RWPE2 (cell line): ENCODE measurements around the gene DYNLL1.
A peak's percentile ranks its signal among the peaks of the same experiment; 100 is the strongest.
"Not testable (repeated sequence)": the region's sequence is repeated elsewhere in the genome, so short reads cannot be mapped to it uniquely, and the experiment has no call there.

Source experiments
- ATAC-seq: fragments of 200-7000 bp; cut with Tn5 transposase; 3 replicates; pipeline ENCODE4 v1.9.1; 2021; ENCODE audit warnings: low read depth
- DNase-seq: peaks from one replicate; pipeline ENCODE4 v3.0.0-alpha.2; 2020; ENCODE audit warnings: low spot score
- H3K27ac ChIP-seq: fragments of 450-650 bp; 2 replicates; pipeline ENCODE4 v1.5.1; 2017; ENCODE audit warnings: mild to moderate bottlenecking; ENCODE audit not compliant: poor library complexity, severe bottlenecking
- H3K27me3 ChIP-seq: fragments of 250-450 bp; sonication (Bioruptor Pico); 2 replicates; pipeline ENCODE4 v1.5.1; 2021; ENCODE audit warnings: mild to moderate bottlenecking, moderate library complexity; ENCODE audit not compliant: insufficient read depth, poor library complexity, severe bottlenecking
- H3K36me3 ChIP-seq: fragments of 250-450 bp; sonication (Bioruptor Pico); 2 replicates; pipeline ENCODE4 v1.5.1; 2020; ENCODE audit warnings: low read depth, mild to moderate bottlenecking, moderate library complexity
- H3K4me1 ChIP-seq: fragments of 250-450 bp; sonication (Bioruptor Pico); 2 replicates; pipeline ENCODE4 v1.5.1; 2021; ENCODE audit warnings: mild to moderate bottlenecking, moderate library complexity; ENCODE audit not compliant: insufficient read depth, poor library complexity, severe bottlenecking
- H3K4me3 ChIP-seq: fragments of 250-450 bp; sonication (Bioruptor Pico); 2 replicates; pipeline ENCODE4 v1.5.1; 2021; ENCODE audit warnings: mild to moderate bottlenecking, moderate library complexity; ENCODE audit not compliant: severe bottlenecking
- H3K9me3 ChIP-seq: fragments of 250-450 bp; sonication (Bioruptor Pico); 2 replicates; pipeline ENCODE4 v1.5.1; 2021; ENCODE audit warnings: mild to moderate bottlenecking, moderate library complexity; ENCODE audit not compliant: severe bottlenecking
- TF ChIP-seq, protein P1 (sequence below): fragments of 450-650 bp; IDR thresholded peaks from one replicate; pipeline ENCODE4 v1.5.1; 2017; ENCODE audit warnings: mild to moderate bottlenecking, moderate library complexity; ENCODE audit not compliant: poor library complexity, severe bottlenecking

DYNLL1 gene

DNA sequence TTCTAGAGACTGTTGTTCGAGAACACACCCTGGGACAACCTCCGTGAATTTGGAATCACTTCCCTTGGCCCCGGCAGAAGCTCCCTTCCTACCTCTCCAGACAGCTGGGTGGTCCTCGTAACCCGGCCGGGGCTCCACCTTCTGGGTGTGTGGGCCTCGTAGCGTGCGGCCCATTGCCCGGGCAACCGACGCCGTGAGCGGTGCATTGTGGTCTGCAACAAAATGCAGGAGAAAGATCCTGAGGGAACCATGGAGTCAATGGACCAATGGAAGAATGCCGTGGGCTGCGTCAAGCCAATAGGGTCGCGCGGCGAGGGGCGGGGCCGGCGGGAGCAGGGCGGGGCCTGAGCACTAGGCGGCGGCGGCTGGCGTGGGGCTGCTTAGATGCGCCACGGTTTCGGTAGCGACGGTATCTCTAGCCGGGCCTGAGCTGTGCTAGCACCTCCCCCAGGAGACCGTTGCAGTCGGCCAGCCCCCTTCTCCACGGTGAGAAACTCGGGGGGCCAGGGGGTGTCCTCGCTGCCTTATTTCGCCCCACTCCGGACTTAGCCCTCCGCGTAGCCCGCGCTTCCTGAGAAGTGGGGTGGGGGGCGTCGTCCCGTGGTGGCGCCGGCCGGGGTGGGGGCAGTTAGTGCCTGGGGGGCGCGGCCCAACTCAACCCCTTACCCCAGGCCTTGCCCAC is at the start of gene DYNLL1:
TSS of gene DYNLL1 (plus strand) at position 383 of the 682 bp plus-strand sequence. CDS start 309 bp downstream, outside the sequence.
- H3K36me3 ChIP-seq, result peaks cover 39% of the 10 kb centered on the region
- peak within 1 kb of the TSS; percentile 50 for H3K4me3 ChIP-seq
- peak within 1 kb of the TSS; percentile 73 for H3K27ac ChIP-seq
- H3K27me3 ChIP-seq, result no peaks in the 10 kb centered on the region
- H3K9me3 ChIP-seq, result no peaks in the 10 kb centered on the region
- H3K4me1 ChIP-seq, result peaks cover 21% of the 10 kb centered on the region
- peak; percentile 91 for DNase-seq
- peak; percentile 96 for ATAC-seq
- TF ChIP-seq, protein P1, sequence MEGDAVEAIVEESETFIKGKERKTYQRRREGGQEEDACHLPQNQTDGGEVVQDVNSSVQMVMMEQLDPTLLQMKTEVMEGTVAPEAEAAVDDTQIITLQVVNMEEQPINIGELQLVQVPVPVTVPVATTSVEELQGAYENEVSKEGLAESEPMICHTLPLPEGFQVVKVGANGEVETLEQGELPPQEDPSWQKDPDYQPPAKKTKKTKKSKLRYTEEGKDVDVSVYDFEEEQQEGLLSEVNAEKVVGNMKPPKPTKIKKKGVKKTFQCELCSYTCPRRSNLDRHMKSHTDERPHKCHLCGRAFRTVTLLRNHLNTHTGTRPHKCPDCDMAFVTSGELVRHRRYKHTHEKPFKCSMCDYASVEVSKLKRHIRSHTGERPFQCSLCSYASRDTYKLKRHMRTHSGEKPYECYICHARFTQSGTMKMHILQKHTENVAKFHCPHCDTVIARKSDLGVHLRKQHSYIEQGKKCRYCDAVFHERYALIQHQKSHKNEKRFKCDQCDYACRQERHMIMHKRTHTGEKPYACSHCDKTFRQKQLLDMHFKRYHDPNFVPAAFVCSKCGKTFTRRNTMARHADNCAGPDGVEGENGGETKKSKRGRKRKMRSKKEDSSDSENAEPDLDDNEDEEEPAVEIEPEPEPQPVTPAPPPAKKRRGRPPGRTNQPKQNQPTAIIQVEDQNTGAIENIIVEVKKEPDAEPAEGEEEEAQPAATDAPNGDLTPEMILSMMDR, result no peak

DNA sequence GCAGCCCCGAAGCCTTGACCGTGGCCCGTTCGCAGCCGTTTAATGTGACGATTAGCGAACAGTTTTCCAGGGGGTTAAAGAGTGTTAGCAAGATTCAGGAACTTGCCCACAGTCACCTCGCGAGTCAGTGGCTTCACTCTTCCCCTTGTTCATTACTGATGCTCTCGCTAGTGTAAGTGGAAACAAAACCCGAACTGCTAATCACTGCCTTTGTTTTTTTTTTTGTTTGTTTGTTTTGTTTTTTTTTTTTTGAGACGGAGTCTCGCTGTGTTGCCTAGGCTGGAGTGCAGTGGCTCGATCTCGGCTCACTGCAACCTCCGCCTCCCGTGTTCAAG is 49.1 kb upstream of the DYNLL1 start:
- Histone ChIP-seq H3K36me3 (peaks cover 68% of the 10 kb centered on the region), H3K27ac (peak overlapping the region; percentile 62), H3K4me1 (peaks cover 14% of the 10 kb centered on the region), H3K4me3 (peak overlapping the region; percentile 65)
- ATAC-seq, H3K9me3 ChIP-seq, H3K27me3 ChIP-seq, DNase-seq: not testable (repeated sequence)

DNA sequence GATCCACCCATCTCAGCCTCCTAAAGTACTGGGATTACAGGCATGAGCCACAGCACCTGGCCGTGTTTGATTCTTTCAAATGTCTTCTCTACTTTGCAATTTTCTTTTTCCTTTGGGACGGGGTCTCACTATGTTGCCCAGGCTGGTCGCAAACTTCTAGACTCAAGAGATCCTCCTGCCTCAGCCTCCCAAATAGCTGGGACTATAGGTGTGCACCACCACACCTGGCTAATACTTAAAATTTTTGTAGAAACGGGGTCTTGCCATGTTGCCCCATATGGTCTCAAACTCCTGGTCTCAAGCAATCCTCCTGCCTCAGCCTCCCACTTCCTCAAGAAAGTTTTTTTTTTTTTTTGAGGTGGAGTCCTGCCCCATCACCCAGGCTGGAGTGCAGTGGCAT is 47.9 kb upstream of the DYNLL1 start:
- Histone ChIP-seq H3K36me3 (peaks cover 69% of the 10 kb centered on the region), H3K27me3 (no peaks in the 10 kb centered on the region)
- DNase-seq, result no peak

DNA sequence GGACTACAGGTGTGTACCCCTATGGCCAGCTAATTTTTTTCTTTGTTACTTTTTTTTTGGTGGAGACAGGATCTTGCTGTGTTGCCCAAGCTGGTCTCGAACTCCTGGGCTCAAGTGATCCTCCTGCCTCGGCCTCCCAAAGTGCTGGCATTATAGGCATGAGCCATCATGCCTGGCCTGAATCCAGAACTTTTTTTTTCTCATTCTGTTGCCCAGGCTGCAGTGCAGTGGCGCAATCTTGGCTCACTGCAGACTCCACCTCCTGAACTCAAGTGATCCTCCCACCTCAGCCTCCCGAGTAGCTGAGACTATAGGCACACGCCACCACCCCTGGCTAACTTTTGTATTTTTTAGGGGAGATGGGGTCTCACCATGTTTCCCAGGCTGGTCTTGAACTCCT is 43.4 kb upstream of the DYNLL1 start:
- not testable (repeated sequence) for H3K4me3 ChIP-seq, DNase-seq, H3K27me3 ChIP-seq, H3K4me1 ChIP-seq, H3K9me3 ChIP-seq, H3K27ac ChIP-seq, ATAC-seq
- peaks cover 88% of the 10 kb centered on the region for H3K36me3 ChIP-seq

More for the DNA sequence above, 47.9 kb upstream of the DYNLL1 start:
- Histone ChIP-seq H3K9me3 (no peaks in the 10 kb centered on the region), H3K4me3 (no peak overlapping the region), H3K27ac (no peak overlapping the region), H3K4me1 (peaks cover 14% of the 10 kb centered on the region)
- ATAC-seq, result no peak
- TF ChIP-seq, protein P1, result no peak

DNA sequence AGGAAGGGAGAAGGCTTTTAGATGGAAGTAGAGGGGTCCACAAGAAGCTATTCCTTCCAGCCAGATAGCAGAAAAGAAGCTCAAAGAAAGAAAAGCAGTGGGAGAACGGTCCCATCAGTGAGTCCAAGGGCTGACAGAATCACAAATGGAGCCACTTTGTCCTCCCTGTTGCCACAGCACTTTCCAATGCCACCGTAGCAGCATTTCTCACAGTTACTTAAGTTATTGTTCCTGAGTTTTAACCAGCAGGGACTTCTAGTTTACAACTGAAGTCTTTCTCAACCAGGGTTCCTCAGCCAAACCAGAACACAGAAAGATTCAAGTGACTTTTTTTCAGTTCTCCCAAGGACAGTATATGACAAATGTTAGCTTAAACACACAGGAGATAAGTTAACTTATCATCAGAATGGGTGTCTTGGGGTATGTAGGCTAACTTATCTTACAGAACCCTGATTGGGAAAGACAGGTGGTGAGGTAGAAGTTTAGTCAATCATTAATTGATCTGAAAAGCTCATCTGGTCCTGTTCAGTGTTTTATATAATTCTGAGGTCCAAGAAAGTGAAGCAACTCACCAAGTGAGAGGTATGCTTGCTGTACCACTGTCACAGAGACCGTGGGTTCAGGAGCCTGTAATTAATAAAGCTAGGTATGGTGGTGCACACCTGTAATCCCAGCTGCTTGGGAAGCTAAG is 42.7 kb upstream of the DYNLL1 start:
- Histone ChIP-seq H3K36me3 (peaks cover 87% of the 10 kb centered on the region), H3K9me3 (no peaks in the 10 kb centered on the region), H3K4me3 (no peak overlapping the region), H3K27ac (no peak overlapping the region), H3K27me3 (no peaks in the 10 kb centered on the region), H3K4me1 (no peaks in the 10 kb centered on the region)
- TF ChIP-seq, protein P1, result no peak
- DNase-seq, result no peak
- no peak for ATAC-seq

DNA sequence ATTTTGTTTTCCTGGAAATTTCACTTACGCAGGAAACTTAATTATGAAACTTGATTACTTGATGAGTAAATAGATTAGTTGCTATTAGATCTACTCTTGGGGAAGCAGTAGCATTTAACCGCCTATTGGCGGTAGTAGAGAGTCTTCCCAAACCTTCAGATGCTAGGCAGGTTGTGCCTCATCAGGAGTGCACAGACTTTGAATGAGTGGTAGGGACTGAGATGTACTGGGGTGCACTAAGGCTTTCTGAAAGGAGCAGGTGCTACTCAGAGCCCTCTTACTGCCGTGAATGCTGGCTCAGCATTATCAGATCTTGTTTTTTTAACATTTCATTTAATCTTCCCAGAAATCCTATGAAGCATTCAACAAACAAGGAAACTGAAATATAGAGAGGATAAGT is 41.9 kb upstream of the DYNLL1 start:
- no peak overlapping the region for H3K4me3 ChIP-seq
- H3K4me1 ChIP-seq, result no peaks in the 10 kb centered on the region
- peaks cover 90% of the 10 kb centered on the region for H3K36me3 ChIP-seq
- H3K27me3 ChIP-seq, result no peaks in the 10 kb centered on the region
- DNase-seq, result no peak
- peak; percentile 67 for ATAC-seq
- no peaks in the 10 kb centered on the region for H3K9me3 ChIP-seq
- TF ChIP-seq, protein P1, result peak; percentile 73
- no peak overlapping the region for H3K27ac ChIP-seq
